Measurements from ENCODE around the gene PFN3.

Gene PFN3

DNA sequence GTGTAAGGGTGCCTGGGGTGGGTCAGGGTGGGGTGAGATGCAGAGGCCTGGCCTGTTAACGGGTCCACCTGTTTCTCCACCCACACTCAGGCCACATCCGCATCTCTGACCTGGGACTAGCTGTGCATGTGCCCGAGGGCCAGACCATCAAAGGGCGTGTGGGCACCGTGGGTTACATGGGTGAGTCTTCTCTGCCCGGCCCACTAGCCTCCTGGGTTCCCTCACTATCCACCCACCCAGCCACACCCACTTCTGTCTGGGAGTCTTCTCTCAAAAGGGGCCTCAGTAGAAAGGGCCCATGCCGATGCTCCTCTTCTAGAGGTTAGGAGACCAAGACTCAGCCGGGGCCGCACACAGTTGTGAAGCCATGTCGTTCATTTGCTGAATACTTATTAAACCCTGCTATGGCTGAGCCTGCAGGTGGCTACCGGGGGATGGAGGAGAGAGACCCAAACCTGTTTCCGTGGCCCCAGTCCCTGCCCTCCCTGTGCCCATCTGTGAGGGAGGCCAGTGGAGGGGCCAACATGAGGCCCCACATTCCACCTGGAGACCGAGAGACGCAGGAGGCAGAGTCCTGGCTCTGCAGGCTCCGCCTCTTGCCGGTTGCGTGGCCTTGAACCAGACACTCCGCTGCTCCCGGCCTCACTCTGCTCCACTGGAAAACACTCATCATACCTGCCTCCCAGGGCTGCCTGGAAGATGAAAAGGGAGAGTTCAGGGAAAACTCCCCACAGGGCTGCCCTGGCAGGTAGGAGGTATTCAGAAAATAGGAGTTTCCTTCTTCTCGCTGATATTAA, 34.7 kb upstream of the PFN3 start:
- Histone ChIP-seq H3K4me3 (ENCODE audit: low read depth in 1 of 2, low read length in 2 of 2) (no peak overlapping the region), H3K36me3 (ENCODE audit: insufficient read depth, low read length) (peaks cover 62% of the 10 kb centered on the region), H3K9ac (ENCODE audit: low read length) (no peak overlapping the region), H3K27ac (ENCODE audit: low read depth, low read length) (no peak overlapping the region), H3K4me1 (ENCODE audit: insufficient read depth, low read length) (peaks cover 14% of the 10 kb centered on the region), H3K27me3 (ENCODE audit: control insufficient read depth in 1 of 2, insufficient read depth in 2 of 2, low read length in 2 of 2) (no peaks in the 10 kb centered on the region), H3K9me3 (ENCODE audit: low read length) (no peaks in the 10 kb centered on the region)

DNA sequence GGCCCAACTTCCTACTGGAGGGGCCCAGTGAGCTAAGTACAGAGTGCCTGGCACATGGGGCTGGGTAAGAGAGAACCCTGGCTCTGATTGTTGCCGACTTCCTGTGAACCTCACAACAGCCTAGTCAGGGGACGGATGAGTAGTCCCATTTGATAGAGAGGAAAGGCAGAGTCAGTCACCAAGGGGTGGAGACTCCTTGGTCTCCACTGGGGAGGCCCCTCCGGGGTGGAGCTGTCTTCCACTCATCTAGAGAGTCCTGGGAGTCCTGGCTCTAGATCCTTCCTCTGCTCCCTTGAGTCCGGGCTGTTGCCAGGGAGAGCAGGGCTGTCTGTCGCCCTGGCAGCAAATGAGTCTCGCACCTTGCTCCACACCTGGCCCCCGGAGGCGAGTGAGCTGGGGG, 34.0 kb upstream of the PFN3 start:
- Histone ChIP-seq H3K36me3 (ENCODE audit: insufficient read depth, low read length) (peaks cover 63% of the 10 kb centered on the region), H3K9me3 (ENCODE audit: low read length) (no peaks in the 10 kb centered on the region), H3K27ac (ENCODE audit: low read depth, low read length) (no peak overlapping the region), H3K9ac (ENCODE audit: low read length) (no peak overlapping the region), H3K27me3 (ENCODE audit: control insufficient read depth in 1 of 2, insufficient read depth in 2 of 2, low read length in 2 of 2) (no peaks in the 10 kb centered on the region), H3K4me3 (ENCODE audit: low read depth in 1 of 2, low read length in 2 of 2) (no peak overlapping the region), H3K4me1 (ENCODE audit: insufficient read depth, low read length) (peaks cover 14% of the 10 kb centered on the region)

DNA sequence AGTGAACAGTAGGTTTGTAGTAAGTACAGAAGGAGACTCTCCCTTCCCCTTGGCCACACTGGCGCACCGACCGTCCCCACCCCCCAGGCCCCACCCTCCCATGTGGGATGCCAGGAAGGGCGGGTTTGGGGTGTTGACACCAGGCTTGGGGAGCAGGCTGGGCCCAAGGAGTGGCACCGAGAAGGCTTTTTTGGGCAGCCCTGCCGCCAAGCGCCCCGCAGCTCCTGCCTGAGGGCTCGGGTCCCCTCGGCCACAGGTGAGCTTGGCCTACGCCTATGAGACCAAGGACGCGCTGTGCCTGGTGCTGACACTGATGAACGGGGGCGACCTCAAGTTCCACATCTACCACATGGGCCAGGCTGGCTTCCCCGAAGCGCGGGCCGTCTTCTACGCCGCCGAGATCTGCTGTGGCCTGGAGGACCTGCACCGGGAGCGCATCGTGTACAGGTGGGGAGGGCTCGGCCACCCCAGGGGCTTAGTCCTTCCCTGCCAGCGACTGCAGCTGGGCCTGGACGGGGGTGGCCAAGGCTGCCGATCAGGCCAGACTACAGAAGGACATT, 33.3 kb upstream of the PFN3 start:
- no peak overlapping the region for H3K27ac ChIP-seq (ENCODE audit: low read depth, low read length)
- H3K9me3 ChIP-seq (ENCODE audit: low read length): no peaks in the 10 kb centered on the region
- H3K27me3 ChIP-seq (ENCODE audit: control insufficient read depth in 1 of 2, insufficient read depth in 2 of 2, low read length in 2 of 2): no peaks in the 10 kb centered on the region
- peaks cover 14% of the 10 kb centered on the region for H3K4me1 ChIP-seq (ENCODE audit: insufficient read depth, low read length)
- no peak overlapping the region for H3K4me3 ChIP-seq (ENCODE audit: low read depth in 1 of 2, low read length in 2 of 2)
- peaks cover 63% of the 10 kb centered on the region for H3K36me3 ChIP-seq (ENCODE audit: insufficient read depth, low read length)
- no peak overlapping the region for H3K9ac ChIP-seq (ENCODE audit: low read length)

DNA sequence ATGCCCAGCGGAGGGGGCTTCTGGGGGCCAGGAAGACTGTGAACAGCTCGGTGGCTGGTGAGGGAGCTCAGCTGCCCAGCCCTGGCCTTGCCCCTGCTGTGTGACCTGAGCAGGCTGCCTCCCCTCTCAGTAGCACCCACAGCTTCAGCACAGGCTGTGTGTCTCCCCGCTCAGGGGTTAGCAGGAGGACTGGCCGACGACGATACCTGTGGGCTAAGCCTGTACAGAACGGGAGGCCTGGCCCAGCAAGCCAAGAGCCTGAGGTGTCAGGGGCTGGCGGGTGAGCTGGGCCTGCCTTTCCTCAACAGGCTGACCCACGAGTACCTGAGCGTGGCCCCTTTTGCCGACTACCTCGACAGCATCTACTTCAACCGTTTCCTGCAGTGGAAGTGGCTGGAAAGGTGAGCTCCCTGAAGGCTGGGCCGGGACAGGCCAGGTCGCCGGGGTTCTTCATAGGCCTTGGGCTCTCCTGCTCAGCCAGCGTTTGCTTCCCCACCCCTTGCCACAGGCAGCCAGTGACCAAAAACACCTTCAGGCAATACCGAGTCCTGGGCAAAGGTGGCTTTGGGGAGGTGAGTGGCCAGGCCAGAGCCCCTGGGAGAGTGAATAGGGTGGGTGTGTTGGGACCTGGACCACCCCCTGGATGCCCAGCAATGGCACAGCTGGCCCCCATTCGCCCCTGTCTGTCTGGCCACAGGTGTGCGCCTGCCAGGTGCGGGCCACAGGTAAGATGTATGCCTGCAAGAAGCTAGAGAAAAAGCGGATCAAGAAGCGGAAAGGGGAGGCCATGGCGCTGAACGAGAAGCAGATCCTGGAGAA, 32.6 kb upstream of the PFN3 start:
- no peak overlapping the region for H3K27ac ChIP-seq (ENCODE audit: low read depth, low read length)
- no peaks in the 10 kb centered on the region for H3K27me3 ChIP-seq (ENCODE audit: control insufficient read depth in 1 of 2, insufficient read depth in 2 of 2, low read length in 2 of 2)
- H3K4me3 ChIP-seq (ENCODE audit: low read depth in 1 of 2, low read length in 2 of 2): no peak overlapping the region
- no peak overlapping the region for H3K9ac ChIP-seq (ENCODE audit: low read length)
- H3K4me1 ChIP-seq (ENCODE audit: insufficient read depth, low read length): peaks cover 20% of the 10 kb centered on the region
- H3K9me3 ChIP-seq (ENCODE audit: low read length): no peaks in the 10 kb centered on the region
- peaks cover 63% of the 10 kb centered on the region for H3K36me3 ChIP-seq (ENCODE audit: insufficient read depth, low read length)

DNA sequence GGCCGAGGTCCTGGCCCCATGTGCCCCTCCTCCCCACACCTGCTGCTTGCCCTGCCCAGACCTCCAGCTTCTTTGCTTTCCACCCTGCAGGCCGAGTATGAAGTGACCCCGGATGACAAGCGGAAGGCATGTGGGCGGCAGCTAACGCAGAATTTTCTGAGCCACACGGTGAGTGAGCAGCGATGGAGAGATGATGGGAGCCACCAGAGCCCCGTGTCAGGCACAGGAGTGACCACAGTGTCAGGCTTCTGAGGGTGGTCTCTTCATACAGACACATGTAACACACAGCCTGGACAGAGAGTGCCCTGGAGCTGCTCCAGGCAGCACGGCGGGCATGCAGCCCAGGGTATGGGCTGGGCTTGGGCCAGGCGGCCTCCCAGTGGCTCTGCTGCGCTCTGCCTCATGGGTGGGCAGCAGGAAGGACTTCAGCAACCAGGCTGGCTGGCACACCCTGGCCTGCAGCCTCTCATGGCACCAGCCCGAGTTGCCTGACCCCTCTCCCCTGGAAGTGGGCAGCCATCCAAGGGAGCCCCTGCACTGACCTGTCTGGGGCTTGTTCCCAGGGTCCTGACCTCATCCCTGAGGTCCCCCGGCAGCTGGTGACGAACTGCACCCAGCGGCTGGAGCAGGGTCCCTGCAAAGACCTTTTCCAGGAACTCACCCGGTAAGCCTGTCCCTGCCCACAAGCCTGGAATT, 31.8 kb upstream of the PFN3 start:
- Histone ChIP-seq H3K4me3 (ENCODE audit: low read depth in 1 of 2, low read length in 2 of 2) (no peak overlapping the region), H3K9ac (ENCODE audit: low read length) (no peak overlapping the region), H3K36me3 (ENCODE audit: insufficient read depth, low read length) (peaks cover 56% of the 10 kb centered on the region), H3K27ac (ENCODE audit: low read depth, low read length) (no peak overlapping the region), H3K9me3 (ENCODE audit: low read length) (no peaks in the 10 kb centered on the region), H3K27me3 (ENCODE audit: control insufficient read depth in 1 of 2, insufficient read depth in 2 of 2, low read length in 2 of 2) (no peaks in the 10 kb centered on the region), H3K4me1 (ENCODE audit: insufficient read depth, low read length) (peaks cover 27% of the 10 kb centered on the region)

DNA sequence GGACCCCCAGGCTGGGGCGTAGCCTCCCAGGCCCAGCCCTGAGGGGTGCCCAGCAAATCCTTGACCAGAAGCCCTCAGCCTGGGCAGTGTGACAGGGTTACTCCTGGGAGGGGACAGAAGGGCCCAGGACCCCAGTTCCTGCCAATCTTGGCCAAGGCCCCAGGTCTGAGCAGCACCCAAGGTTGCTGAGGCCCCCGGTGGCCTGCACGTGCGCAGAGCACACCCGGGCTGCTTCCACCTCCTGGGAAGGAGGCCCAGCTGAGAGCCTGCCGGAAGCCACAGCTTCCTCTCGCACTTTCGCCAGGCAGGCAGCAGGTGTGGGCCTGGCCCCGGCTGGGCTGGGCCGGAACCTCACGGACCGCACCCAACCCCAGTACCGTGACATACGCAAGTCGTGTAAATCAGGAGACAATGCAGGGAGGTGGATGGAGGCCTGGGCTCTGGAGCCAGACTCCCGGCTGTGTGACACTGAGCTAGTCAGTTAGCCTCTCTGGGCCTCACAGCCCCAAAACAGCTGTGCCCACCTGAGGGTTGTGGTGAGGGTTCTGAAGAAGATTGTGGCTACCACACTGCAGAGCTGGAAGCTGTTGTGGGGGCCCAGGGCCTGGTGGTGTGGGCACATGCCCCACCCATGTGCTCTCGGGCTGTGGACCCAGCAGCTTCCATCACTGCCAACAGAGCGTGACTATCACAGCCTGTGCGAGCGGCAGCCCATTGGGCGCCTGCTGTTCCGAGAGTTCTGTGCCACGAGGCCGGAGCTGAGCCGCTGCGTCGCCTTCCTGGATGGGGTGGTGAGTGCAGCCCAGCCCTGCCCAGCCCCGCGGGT, 31.1 kb upstream of the PFN3 start:
- Histone ChIP-seq H3K27ac (ENCODE audit: low read depth, low read length) (no peak overlapping the region), H3K36me3 (ENCODE audit: insufficient read depth, low read length) (peaks cover 52% of the 10 kb centered on the region), H3K9ac (ENCODE audit: low read length) (no peak overlapping the region), H3K4me3 (ENCODE audit: low read depth in 1 of 2, low read length in 2 of 2) (no peak overlapping the region), H3K27me3 (ENCODE audit: control insufficient read depth in 1 of 2, insufficient read depth in 2 of 2, low read length in 2 of 2) (no peaks in the 10 kb centered on the region), H3K4me1 (ENCODE audit: insufficient read depth, low read length) (peaks cover 30% of the 10 kb centered on the region), H3K9me3 (ENCODE audit: low read length) (no peaks in the 10 kb centered on the region)

DNA sequence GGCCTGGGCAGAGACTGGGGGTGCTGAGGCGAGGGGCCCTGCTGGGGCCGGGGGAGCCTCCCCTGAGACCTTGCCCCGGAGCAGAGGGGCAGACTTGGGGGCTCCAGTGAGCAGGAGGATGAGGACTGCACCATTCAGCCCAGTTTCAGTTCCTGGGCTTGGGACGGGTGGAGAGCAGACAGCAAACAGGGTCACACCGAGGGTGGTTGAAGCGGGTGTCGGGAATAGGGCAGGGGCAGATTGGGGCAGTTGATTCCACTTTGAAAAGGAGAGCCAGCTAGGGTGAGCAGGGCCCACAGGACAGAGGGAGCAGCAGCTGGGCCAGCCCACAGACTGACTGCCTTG, 30.5 kb upstream of the PFN3 start:
- H3K36me3 ChIP-seq (ENCODE audit: insufficient read depth, low read length): peaks cover 48% of the 10 kb centered on the region
- no peak overlapping the region for H3K4me3 ChIP-seq (ENCODE audit: low read depth in 1 of 2, low read length in 2 of 2)
- H3K27me3 ChIP-seq (ENCODE audit: control insufficient read depth in 1 of 2, insufficient read depth in 2 of 2, low read length in 2 of 2): no peaks in the 10 kb centered on the region
- peaks cover 30% of the 10 kb centered on the region for H3K4me1 ChIP-seq (ENCODE audit: insufficient read depth, low read length)
- H3K9ac ChIP-seq (ENCODE audit: low read length): no peak overlapping the region
- H3K27ac ChIP-seq (ENCODE audit: low read depth, low read length): no peak overlapping the region
- no peaks in the 10 kb centered on the region for H3K9me3 ChIP-seq (ENCODE audit: low read length)

DNA sequence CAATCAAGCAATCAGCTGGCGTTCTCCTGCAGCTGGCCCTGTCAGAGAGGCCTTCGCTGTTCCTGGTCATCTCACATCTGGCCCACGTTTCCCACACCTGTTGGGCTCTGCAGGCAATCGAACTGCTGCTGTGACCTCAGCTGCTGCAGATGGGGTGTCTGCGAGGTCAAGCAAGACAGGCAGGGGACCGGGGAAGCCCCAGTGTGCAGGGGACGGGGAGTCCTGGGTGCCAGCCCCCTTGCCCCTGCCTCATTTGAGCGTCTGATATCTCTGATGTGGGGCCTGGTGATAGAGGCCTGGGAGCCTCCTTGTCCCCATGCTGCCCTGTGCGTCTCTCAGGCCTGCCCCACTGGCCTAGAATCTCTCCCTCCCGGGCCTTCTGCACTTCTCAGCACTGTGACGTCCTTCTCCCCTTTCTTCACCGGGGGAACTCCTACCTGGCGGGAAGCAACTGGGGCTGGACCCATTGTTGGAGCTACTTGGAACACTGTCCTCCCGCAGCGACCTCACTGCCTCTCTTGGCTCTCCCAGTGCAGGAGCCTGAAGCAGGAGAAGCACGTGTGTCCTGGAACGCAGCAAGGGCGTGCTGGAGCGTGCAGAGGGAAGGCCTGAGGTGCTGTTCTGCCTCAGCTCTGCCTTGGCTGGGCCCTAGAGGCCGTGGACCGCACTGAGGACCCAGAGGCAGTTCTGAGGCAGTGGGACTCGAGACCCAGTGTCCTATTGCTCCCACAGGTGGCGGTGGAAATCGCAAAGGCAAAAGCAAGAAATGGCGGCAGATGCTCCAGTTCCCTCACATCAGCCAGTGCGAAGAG, 29.9 kb upstream of the PFN3 start:
- peaks cover 35% of the 10 kb centered on the region for H3K4me1 ChIP-seq (ENCODE audit: insufficient read depth, low read length)
- no peaks in the 10 kb centered on the region for H3K27me3 ChIP-seq (ENCODE audit: control insufficient read depth in 1 of 2, insufficient read depth in 2 of 2, low read length in 2 of 2)
- H3K9ac ChIP-seq (ENCODE audit: low read length): no peak overlapping the region
- H3K4me3 ChIP-seq (ENCODE audit: low read depth in 1 of 2, low read length in 2 of 2): no peak overlapping the region
- no peak overlapping the region for H3K27ac ChIP-seq (ENCODE audit: low read depth, low read length)
- no peaks in the 10 kb centered on the region for H3K9me3 ChIP-seq (ENCODE audit: low read length)
- H3K36me3 ChIP-seq (ENCODE audit: insufficient read depth, low read length): peaks cover 42% of the 10 kb centered on the region

DNA sequence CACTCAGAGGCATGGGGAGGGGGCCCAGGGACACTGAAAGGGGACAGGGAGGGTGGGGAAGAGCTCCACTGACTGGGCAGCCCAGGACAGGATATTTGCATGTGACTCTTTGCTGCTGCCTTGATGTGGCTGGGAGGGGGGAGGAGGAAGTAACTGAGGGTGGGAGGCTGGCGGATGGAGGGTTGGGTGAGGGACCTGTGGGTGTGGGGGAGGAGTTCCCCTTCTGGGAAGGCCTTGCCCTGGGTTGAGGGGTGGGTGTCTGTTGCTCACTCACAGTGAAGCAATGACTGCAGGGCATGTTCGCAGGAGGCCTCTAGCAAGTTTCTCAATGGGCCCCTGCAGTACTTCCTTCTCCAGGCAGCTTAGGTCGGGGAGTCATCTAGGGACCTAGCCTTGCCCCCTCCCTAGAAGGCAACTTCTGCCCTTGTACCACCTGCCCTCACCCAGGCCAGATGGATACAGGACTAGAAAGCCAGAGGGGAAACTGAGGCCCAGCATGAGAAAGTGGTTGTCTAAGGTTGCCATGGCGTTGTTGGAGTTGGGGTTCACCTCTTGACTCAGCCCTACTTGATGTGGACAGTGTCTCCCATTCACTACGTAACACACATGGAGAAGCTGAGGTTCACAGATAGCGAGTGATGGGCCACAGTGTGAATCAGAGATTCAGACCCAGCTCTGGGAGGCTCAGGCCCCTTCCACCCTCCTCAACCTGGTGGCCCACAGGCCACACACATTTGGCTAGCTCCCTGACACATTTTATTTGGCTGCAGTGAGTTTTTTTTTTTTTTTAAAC, 29.0 kb upstream of the PFN3 start:
- Histone ChIP-seq H3K9ac (ENCODE audit: low read length) (no peak overlapping the region), H3K4me3 (ENCODE audit: low read depth in 1 of 2, low read length in 2 of 2) (no peak overlapping the region), H3K27ac (ENCODE audit: low read depth, low read length) (no peak overlapping the region), H3K36me3 (ENCODE audit: insufficient read depth, low read length) (peaks cover 33% of the 10 kb centered on the region), H3K9me3 (ENCODE audit: low read length) (no peaks in the 10 kb centered on the region), H3K27me3 (ENCODE audit: control insufficient read depth in 1 of 2, insufficient read depth in 2 of 2, low read length in 2 of 2) (no peaks in the 10 kb centered on the region), H3K4me1 (ENCODE audit: insufficient read depth, low read length) (peaks cover 38% of the 10 kb centered on the region)
